Limb (tissue), 2 donors: ENCODE data around the gene MAP4K1.
"Not testable (repeated sequence)": the region's sequence is repeated elsewhere in the genome, so short reads cannot be mapped to it uniquely, and the experiment has no call there.

Source experiments
- DNase-seq, 2 donors: peaks; one replicate each; pipeline ENCODE4 v3.0.0-alpha.2; 2016; ENCODE audit errors: extremely low spot score in 2 of 2

Gene MAP4K1

DNA sequence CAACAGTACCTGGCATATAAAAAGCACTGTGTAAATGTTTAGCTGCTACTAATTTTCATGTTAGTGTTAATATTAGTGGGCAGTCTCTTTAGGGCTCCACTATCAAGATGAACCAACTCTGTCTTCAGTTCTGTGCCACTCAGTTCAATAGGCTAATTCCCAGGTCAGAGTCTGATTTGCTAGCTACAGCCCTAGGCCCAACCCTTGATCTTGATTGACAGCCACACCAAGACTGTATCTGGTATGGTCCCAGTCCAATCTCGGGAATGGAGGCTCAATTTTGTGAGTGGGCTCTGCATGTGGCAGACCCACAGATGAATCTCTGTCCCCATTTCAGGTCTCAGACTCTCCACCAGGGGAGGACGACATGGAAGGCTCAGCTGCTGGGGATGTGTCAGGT lies 46.1 kb downstream of the MAP4K1 start:
- no peak for DNase-seq

DNA sequence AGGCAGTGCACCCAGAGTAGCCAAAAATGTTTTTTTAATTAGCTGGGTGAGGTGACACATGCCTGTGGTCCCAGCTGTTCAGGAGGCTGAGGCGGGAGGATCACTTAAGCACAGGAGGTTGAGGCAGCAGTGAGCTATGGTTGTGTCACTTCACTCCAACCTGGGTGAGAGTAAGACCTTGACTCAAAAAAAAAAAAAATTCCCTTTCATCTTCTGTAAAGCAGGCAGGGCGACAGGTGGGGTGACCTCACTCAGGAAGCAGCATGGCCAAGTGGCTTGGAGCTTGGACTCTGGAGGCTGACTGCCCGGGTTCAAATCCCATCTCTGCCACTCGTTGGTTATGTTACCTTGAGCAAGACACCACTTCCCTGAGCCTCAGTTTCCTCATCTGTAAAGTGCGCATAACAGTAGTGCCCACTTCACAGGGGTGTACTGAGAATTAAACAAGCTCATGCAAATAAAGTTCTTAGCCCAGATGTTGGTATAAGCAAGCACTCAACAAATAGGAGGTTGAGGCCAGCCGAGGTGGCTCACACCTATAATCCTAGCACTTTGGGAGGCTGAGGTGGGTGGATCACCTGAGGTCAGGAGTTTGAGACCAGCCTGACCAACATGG lies 48.3 kb downstream of the MAP4K1 start:
- no peak for DNase-seq

DNA sequence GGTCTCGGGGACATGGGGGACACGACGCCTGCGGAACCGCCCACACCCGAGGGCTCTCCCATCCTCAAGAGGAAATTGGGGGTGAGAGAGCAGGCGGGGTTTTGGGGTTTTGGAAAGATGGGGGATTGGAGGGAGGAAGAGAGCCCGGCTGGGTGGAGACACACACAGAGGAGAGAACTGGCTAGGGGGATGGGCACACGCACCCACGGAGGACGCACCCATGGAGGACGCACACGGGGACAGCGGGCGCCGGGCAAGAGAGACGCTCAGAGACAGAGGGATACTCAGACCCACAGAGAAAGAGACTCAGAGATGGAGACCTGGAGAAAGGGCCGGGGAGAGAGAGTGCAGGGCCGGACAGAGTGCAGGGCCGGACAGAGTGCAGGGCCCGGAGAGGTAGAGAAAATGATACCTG lies 52.1 kb downstream of the MAP4K1 start:
- no peak for DNase-seq

DNA sequence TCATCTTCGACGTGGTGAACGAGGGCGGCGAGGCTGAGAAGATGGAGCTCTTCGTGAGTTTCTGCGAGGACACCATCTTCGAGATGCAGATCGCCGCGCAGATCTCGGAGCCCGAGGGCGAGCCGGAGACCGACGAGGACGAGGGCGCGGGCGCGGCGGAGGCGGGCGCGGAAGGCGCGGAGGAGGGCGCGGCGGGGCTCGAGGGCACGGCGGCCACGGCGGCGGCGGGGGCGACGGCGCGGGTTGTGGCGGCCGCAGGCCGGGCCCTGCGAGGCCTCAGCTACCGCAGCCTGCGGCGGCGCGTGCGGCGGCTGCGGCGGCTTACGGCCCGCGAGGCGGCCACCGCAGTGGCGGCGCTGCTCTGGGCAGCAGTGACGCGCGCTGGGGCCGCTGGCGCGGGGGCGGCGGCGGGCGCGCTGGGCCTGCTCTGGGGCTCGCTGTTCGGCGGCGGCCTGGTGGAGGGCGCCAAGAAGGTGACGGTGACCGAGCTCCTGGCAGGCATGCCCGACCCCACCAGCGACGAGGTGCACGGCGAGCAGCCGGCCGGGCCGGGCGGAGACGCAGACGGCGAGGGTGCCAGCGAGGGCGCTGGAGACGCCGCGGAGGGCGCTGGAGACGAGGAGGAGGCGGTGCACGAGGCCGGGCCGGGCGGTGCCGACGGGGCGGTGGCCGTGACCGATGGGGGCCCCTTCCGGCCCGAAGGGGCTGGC lies 52.6 kb downstream of the MAP4K1 start:
- DNase-seq = peak in 1 of 2 donors; percentile 39

DNA sequence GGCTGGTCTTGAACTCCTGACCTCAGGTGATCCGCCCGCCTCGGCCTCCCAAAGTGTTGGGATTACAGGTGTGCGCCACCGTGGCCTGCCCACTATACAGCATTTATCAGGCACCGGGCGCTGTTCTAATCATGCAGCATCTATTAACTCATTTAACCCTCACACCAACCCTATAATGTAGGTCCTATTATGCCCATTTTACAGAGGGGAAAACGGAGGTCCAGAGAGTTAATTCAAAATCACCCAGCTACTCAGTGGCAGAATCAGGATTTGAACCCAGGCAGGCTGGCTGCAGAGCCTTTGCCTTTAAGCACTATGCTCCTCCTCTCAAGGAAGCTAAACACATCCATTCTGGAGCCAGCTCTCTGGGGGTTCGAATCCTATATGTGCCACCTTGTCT lies 54.3 kb downstream of the MAP4K1 start:
- no peak for DNase-seq

DNA sequence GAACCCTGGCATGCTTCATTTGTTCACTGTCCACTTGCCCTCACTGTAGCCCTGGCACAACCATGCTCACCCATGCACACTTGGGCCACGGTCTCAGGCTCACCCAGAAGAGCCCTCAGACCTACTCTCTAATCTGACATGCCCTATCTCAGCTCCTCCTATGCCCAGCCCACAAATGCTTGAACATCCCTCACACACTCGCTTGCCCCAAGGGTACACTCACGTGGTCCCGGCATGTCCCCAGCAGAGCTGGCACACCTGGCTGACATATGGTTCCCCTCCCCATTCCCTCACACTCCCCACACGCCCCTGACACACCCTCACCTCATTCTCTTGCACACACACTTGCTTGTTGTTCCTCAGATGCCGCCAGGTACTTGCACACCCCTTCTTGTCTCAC lies 55.7 kb downstream of the MAP4K1 start:
- no peak for DNase-seq

DNA sequence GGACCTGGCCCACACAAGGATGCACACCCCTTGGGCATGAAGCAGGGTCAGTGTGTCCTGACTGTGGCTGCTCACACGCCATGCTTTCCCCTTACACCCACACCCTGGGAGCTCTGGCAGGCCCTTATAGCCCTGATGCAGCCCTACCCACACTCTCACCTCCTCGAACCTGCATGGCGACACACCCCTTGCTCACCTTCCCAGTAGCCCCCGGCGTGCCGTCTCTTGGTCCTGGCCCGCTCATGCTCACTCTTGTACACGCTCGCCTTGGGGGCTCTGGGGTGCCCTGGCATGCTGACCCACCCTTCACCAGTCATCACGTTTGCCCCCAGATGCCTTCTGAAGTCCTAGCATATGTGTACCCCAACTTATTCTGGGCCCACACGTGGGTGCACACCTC lies 56.1 kb downstream of the MAP4K1 start:
- no peak for DNase-seq

DNA sequence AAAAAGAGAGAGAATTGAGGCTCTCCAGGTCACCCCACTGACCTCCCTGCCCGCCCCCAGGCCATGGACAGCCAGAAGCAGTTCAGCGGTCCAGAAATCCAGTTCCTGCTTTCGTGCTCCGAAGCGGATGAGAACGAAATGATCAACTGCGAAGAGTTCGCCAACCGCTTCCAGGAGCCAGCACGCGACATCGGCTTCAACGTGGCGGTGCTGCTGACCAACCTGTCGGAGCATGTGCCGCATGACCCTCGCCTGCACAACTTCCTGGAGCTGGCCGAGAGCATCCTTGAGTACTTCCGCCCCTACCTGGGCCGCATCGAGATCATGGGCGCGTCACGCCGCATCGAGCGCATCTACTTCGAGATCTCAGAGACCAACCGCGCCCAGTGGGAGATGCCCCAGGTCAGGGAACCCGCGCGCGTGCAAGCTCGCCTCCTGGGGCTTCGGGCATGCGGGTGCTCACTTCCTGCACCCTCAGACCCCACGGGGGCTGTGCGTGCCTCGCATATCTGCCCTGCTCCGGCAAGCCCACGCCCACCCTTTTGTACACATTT lies 56.6 kb downstream of the MAP4K1 start:
- DNase-seq = no peak

DNA sequence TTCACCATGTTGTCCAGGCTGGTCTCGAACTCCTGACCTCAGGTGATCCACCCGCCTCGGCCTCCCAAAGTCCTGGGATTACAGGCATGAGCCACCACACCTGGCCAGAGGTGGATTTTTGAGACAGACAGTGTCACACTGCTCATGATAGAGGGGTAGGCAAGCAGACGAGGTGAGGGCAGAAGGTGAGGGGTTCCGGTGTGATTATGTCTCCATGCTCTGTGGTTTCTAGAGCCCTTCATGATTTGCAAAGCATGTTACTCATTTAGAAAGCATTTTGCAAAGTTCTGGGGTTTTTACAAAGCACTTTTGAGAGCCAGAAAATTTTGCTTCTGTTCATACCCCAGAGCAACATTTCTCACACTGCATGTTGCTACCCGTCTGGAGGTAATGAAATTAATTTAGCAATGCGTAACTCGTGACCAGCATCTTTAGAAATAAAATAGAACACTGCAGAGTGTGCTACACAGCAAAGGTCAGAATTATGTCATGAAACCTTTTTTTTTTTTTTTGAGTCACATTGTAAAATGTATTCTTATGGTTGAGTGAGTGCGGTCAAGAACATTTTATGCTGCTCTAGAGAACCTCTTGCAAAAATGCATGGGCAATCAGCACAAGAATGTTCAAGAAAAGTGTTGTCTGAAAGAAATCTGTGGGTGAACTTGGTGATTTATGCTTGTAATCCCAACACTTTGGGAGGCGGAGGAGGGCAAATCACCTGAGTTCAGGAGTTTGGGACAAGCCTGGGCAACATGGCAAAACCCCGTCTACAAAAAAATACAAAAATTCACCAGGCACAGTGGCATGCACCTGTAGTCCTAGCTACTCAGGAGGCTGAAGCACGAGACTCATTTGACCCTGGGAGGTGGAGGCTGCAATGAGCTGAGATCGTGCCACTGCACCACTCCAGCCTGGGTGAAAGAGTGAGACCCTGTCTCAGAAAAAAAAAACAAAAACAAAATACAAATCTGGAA lies 58.0 kb downstream of the MAP4K1 start:
- no peak for DNase-seq

DNA sequence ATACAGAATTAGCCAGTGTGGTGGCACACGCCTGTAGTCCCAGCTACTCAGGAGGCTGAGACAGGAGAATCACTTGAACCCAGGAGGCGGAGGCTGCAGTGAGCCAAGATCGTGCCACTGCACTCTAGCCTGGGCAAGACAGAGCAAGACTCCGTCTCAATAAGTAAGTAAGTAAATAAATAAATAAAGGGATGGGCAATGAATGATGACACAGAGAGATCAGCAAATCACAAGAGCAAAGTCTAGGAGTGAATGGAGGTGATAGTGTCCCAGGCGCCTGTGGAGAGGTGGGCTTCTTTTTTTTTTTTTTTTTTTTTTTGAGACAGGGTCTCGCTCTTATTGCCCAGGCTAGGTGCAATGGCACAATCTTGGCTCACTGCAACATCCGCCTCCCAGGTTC lies 58.8 kb downstream of the MAP4K1 start:
- DNase-seq = not testable (repeated sequence)

DNA sequence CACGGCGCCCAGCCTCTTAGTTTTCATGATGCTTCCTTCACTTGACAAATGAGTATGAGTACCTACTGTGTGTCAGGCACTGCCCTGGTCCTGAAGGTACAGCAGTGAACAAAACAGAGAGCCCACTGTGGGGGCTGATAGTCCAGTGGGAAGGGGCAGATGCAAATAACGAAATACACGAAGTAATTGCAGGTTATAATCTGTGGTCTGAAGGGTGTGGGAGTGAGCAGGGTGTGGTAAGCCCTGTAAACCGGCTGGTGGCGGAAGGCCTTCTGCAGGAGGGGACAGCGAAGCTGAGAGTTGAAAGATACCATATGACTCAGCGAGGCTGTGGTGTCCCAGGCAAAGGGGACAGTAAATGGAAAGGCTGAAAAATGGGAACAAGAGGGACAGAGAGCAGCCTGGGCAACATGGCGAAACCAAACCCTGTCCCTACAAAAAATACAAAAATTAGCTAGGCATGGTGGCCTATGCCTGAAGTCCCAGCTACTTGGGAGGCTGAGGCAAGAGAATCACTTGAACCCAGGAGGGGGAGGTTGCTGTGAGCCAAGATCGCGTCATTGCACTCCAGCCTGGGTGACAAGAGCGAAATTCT lies 60.5 kb downstream of the MAP4K1 start:
- no peak for DNase-seq

DNA sequence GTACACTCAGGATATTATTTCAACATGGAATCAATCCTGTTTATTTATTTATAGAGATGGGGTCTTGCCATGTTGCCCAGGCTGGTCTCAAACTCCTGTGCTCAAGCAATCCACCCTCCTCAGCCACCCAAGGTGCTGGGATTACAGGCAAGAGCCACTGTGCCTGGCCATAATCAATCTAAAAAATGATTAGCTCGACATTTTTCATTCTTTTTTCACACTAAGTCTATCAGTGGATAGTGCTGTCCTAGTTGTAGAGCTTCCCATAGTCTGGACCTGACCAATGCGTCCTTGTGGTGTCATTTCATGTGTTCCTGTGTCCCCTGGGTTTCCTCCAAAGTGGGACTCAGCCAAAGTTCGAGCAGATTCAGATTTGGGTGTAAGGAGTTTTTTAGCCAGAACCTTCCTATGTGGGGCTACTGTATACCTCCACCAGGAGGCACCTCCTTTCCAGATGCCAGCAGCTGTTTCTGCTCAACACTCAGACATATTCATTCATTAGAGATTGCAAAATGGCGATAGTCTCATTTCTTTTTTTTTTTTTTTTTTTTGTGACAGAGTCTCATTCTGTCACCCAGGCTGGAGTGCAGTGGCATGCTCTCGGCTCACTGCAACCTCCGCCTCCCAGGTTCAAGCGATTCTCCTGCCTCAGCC lies 61.1 kb downstream of the MAP4K1 start:
- no peak for DNase-seq

DNA sequence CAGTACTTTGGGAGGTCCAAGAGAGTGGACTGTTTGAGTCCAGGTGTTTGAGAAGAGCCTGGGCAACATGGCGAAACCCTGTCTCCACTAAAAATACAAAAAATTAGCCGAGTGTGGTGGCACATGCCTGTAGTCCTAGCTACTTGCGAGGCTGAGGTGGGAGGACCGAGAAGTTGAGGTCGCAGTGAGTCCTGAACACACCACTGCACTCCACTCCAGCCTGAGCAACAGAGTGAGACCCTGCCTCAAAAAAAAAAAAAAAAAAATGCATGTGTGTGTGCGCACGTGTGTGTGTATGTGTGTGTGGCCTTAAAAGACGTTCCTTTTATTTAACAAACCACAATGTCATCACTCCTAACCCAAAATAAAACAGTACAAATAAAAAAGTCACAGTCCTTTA lies 62.6 kb downstream of the MAP4K1 start:
- no peak for DNase-seq

DNA sequence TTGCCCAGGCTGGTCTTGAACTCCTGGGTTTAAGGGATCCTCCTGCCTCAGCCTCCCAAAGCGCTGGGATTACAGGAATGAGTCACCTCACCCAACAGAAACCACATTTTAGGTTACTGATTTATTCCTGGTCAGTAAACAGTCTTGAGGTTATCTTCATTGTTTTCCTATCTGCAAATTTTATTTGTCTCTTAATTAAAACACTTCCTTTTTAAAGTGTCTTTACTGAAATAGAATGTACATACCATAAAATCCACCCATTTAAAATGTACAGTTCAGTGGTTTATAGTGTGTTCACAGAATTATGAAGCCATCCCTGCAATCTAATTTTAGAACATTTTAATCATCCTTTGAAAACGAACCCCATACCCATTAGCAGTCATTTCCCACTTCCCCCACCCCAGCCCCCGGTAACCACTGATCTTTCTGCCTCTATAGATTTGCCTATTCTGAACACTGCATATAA lies 63.0 kb downstream of the MAP4K1 start:
- no peak for DNase-seq

DNA sequence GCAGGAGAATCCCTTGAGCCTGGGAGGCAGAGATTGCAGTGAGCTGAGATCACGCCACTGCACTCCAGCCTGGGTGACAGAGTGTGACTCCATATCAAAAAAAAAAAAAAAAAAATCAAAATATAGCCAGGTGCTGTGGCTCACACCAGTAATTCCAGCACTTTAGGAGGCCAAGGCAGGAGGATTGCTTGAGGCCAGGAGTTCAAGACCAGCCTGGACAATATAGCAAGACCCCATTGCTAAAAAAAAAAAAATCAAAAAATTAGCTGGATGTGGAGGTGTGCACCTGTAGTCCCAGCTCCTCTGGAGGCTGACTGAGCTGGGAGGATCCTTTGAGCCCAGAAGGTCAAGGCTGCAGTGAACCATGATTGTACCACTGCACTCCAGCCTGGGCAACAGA lies 64.5 kb downstream of the MAP4K1 start:
- not testable (repeated sequence) for DNase-seq

DNA sequence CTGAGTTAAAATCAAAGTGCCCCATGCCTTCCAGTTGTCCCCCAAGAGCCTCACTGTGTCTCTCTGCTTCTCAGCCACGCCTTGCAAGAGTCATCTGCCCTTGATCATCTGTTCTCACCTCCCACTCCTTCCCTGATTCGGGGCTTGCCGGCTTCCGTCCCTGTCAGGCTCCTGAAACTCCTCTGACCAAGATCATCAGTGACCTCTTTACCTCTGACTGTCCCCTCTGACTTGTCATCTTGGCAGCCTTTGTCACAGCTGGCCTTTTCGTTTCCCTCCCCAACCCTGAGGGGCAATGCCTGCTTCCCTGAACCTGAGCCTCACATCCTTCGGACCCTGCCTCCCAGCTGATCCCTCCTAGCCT lies 66.3 kb downstream of the MAP4K1 start:
- no peak for DNase-seq

DNA sequence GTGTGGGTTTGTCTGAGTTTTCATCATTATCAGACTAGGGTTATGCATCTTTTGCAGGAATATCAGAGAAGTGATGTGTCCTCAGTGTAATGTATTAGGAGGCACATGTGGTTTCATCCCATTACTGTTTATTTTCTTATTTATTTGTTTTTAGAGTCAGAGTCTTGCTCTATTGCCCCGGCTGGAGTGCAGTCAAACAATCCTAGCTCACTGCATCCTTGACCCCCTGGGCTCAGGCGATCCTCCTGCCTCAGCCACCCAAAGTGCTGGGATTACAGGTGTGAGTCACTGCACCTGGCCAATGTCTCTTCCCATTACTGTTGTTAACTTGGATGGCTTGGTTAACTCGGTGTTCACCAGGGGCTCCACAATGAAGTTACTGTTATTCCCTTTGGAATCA lies 67.4 kb downstream of the MAP4K1 start:
- DNase-seq = no peak

DNA sequence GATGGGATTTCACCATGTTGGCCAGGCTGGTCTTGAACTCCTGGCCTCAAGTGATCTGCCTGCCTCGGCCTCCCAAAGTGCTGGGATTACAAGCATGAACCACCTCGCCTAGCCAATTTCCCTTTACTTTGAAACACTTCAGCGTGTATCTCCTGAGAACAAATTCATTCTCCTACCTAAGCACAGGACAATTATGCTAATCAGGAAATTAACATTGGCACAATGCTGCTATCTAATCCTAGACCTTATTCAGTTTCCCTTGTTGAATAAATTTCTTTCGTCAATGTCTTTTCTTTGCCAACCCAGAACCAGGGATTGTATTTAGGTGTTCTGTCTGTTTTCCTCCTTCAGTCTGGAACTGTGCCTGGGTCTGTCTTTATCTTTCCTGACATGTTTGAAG lies 67.8 kb downstream of the MAP4K1 start:
- DNase-seq = no peak

DNA sequence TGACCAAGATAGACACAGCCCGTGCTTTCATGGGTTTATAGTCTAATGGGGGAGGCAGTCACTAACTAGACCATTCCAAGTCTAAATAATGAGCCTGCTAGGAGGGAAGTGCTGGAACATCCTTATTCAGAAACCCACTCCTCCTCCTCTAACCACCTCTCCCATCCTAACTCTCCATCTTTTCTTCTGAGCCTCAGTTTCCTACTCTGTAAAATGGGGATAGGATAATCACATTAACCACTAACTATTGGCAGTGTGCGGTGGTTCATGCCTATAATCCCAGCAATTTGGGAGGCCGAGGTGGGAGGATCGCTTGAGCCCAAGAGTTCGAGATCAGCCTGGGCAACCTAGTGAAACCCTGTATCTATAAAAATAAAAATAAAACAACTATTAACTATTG lies 68.7 kb downstream of the MAP4K1 start:
- no peak for DNase-seq

DNA sequence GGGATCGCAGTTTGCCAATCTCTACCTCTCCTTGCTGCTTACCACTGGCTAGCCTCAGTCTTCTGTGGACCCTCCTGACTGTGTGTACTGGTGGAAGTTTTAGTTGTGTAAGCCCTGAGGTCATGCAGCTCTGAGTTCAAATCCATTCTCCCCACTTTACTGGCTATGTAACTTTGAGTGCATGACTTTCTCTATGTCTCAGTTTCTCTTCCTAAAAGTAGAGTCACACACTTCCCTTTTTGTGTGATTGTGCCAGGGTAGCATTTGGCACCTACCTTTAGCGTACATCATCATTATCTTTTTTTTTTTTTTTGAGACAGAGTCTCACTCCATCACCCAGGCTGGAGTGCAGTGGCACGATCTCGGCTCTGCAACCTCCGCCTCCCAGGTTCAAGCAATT lies 70.3 kb downstream of the MAP4K1 start:
- no peak for DNase-seq

DNA sequence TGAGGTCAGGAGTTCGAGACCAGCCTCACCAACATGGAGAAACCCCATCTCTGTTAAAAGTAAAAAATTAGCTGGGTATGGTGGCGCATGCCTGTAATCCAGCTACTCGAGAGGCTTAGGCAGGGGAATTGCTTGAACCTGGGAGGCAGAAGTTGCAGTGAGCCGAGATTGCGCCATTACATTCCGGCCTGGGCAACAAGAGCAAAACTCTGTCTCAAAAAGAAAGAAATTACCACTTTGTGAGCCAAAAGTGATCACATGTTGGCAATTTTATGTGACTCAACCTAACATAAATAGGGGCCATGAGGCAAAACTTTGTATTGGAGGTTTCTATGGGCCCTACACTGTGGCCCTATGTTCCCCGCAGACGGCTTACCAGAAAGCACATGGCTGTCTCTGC lies 72.2 kb downstream of the MAP4K1 start:
- no peak for DNase-seq
